Spleen (tissue), 11 donors: ENCODE results near the gene MTA1. TPM values are rescaled to one million over a fixed set of nuclear protein-coding genes. Genes with fewer than 3 reads are reported as not detected.

Experiments used
- DNase-seq: peaks from one replicate; pipeline ENCODE4 v3.0.0-alpha.2; 2020
- H3K27ac ChIP-seq, 8 donors: fragments of 200-600 bp; sonication (generic) in 7 of 8; 1 replicate in 4 of 8; 2 replicates in 4 of 8; pipeline versions ENCODE4 v1.5.0 to v1.8.0; 2016 to 2021; ENCODE audit warnings: inconsistent platforms in 4 of 8, mild to moderate bottlenecking in 4 of 8, moderate library complexity in 1 of 8
- H3K27me3 ChIP-seq, 7 donors: fragments of 200-600 bp; sonication (generic) in 6 of 7; replicated peaks in 1 of 7; 1 replicate in 4 of 7; 2 replicates in 3 of 7; pipeline versions ENCODE4 v1.5.0 to v1.8.0; 2016 to 2021; ENCODE audit warnings: inconsistent platforms in 3 of 7, mild to moderate bottlenecking in 1 of 7
- H3K36me3 ChIP-seq, 6 donors: fragments of 200-600 bp; sonication (generic) in 5 of 6; 1 replicate in 4 of 6; 2 replicates in 2 of 6; pipeline versions ENCODE4 v1.5.0 to v1.8.0; 2016 to 2021; ENCODE audit warnings: inconsistent platforms in 2 of 6
- H3K4me1 ChIP-seq, 6 donors: fragments of 200-600 bp; sonication (generic) in 5 of 6; 1 replicate in 3 of 6; 2 replicates in 3 of 6; pipeline versions ENCODE4 v1.5.0 to v1.8.0; 2016 to 2021; ENCODE audit warnings: inconsistent platforms in 3 of 6
- H3K4me3 ChIP-seq, 8 donors: fragments of 200-600 bp; sonication (generic) in 7 of 8; 1 replicate in 4 of 8; 2 replicates in 4 of 8; pipeline versions ENCODE4 v1.5.0 to v1.8.0; 2016 to 2021; ENCODE audit warnings: inconsistent platforms in 4 of 8, mild to moderate bottlenecking in 4 of 8, moderate library complexity in 2 of 8
- H3K9me3 ChIP-seq, 8 donors: fragments of 200-600 bp; sonication (generic) in 7 of 8; 1 replicate in 4 of 8; 2 replicates in 4 of 8; pipeline versions ENCODE4 v1.5.0 to v1.8.0; 2016 to 2021; ENCODE audit warnings: inconsistent platforms in 4 of 8
- POLR2A ChIP-seq, 3 donors: fragments of 450-650 bp; IDR thresholded peaks; one replicate each; pipeline ENCODE4 v1.5.1; 2017; ENCODE audit warnings: antibody characterized with exemption in 3 of 3, mild to moderate bottlenecking in 1 of 3
- POLR2AphosphoS5 ChIP-seq, 3 donors: sonication (generic); formaldehyde crosslinking; IDR thresholded peaks; one replicate each; pipeline ENCODE4 v1.5.1; 2017; ENCODE audit warnings: antibody characterized with exemption in 3 of 3
- WGBS, 5 donors: extraction: QIAGEN DNeasy Blood & Tissue Kit in 3 of 5; methylation state at CpG; one replicate each; pipeline versions ENCODE4 v1.1.5 to v1.1.7; 2013 to 2018; 5-methylcytosine and 5-hydroxymethylcytosine counted together
- intact Hi-C: fragments of 100-400 bp; cut with DNase I; formaldehyde crosslinking; loops from one replicate; pipeline ENCODE4 v1.15.0; 2023; ENCODE audit warnings: low total_unique reads
- polyA plus RNA-seq, 3 donors: library from polyadenylated mRNA; stranded (reverse); fragments of 200-250 nt; gene quantifications; one replicate each; pipeline ENCODE4 v1.2.1, GENCODE V29; 2013
- total RNA-seq, 7 donors: library from RNA; depleted of rRNA in 3 of 7; stranded (reverse); fragments of >200 nt in 3 of 7; fragmentation: NEBNext Ultra II Directional in 4 of 7; extraction: Animal tissue kit (Norgen Biotek cat#: 25700) in 4 of 7; gene quantifications; one replicate each; pipeline versions ENCODE4 v1.1.0 to v1.2.1, GENCODE V29; 2016 to 2021
- TF ChIP-seq, protein P1 (sequence below), 11 experiments: fragments of 200-600 bp in 7 of 11; fragments of 450-650 bp in 4 of 11; sonication (generic) in 4 of 11; IDR thresholded peaks in 8 of 11; conservative IDR thresholded peaks in 3 of 11; 1 replicate in 7 of 11; 2 replicates in 4 of 11; pipeline versions ENCODE4 v1.4.0 to v1.8.0; 2016 to 2021; ENCODE audit warnings: antibody characterized with exemption in 11 of 11, inconsistent platforms in 4 of 11, mild to moderate bottlenecking in 1 of 11
- donor health status: healthy with polysubstance abuse.
- donor health status: DM: no; HTN: no; CAD: no; lungs with moderate emphysema.
- donor health status: DM: no; HTN: no; CAD: no.
- donor health status: Bipolar disorder and iron deficiency.
- donor health status: healthy.
- donor health status: DM: no; HTN: no; CAD: no.
- donor health status: DM: yes; HTN: yes; CAD: no.

MTA1 gene
- total and polyA plus RNA-seq, 10 donors: 33.0 to 128 (median 78.2) TPM

DNA sequence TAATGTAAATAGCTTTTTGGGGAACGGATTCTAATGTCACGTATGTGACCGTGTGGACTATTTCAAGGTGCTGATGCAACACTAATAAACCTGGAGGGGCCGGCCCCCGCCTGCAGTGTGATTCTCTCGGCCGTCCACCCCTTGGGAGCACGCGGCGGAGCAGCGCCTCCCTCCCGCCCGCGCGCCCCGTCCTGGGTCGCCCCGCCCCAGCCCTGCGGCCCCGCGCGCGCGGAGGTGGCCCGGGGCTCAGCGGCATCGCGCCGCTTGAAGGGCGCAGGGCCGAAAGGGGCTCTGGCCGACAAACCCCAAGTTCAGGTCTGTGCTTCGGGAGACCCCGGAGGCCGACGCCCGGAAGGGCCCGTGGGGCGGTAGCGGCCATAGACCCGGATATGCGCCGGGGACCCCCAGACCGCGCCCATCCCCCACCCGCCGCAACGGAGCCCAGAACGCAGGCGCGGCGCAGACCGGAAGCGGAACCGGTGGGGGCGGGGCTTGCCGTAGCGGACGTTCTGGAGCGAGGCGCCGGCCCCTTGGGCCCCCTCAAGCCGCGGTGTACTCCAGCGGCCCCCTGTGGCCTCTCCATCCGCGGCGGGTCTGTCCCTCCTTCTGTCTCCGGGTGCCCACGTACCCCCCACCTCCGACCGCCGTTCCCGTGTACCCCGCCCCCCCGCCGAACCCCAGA lies 21.4 kb upstream of the MTA1 start, which contains the start of gene TEX22:
TEX22 (plus strand) TSS at position 495 of the 682 bp plus-strand sequence. CDS start 803 bp downstream, outside the sequence.
- Histone ChIP-seq H3K4me1 (peaks cover 10 to 61% (median 32%) of the 10 kb centered on the region in 6 donors), H3K9me3 (peaks cover 0 to 23% (median 7%) of the 10 kb centered on the region in 8 donors), H3K4me3 (peak within 1 kb of the TSS; percentile 59 to 79 (median 72)), H3K27me3 (no peaks in the 10 kb centered on the region), H3K27ac (peak within 1 kb of the TSS; percentile 92 to 97 (median 94)), H3K36me3 (peaks cover 0 to 33% (median 9%) of the 10 kb centered on the region in 6 donors)
- intact Hi-C loops: no loop called here
- WGBS, 5 donors: 1 to 4% (median 1%) methylated on average over 13 to 77 of the region's 77 CpGs
- TF ChIP-seq POLR2A (IDR thresholded peaks at IDR 0.05) (peak in 2 of 3 donors; percentile 46 to 59), POLR2AphosphoS5 (IDR thresholded peaks at IDR 0.05) (peak; percentile 91 to 96 (median 93))
- TF ChIP-seq, protein P1, sequence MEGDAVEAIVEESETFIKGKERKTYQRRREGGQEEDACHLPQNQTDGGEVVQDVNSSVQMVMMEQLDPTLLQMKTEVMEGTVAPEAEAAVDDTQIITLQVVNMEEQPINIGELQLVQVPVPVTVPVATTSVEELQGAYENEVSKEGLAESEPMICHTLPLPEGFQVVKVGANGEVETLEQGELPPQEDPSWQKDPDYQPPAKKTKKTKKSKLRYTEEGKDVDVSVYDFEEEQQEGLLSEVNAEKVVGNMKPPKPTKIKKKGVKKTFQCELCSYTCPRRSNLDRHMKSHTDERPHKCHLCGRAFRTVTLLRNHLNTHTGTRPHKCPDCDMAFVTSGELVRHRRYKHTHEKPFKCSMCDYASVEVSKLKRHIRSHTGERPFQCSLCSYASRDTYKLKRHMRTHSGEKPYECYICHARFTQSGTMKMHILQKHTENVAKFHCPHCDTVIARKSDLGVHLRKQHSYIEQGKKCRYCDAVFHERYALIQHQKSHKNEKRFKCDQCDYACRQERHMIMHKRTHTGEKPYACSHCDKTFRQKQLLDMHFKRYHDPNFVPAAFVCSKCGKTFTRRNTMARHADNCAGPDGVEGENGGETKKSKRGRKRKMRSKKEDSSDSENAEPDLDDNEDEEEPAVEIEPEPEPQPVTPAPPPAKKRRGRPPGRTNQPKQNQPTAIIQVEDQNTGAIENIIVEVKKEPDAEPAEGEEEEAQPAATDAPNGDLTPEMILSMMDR (IDR thresholded peaks at IDR 0.05 in 8 of 11, conservative IDR thresholded peaks at IDR 0.05 in 3 of 11): peak in 8 of 11 experiments; percentile 4 to 53 (median 41)
- DNase-seq: peak; percentile 98

DNA sequence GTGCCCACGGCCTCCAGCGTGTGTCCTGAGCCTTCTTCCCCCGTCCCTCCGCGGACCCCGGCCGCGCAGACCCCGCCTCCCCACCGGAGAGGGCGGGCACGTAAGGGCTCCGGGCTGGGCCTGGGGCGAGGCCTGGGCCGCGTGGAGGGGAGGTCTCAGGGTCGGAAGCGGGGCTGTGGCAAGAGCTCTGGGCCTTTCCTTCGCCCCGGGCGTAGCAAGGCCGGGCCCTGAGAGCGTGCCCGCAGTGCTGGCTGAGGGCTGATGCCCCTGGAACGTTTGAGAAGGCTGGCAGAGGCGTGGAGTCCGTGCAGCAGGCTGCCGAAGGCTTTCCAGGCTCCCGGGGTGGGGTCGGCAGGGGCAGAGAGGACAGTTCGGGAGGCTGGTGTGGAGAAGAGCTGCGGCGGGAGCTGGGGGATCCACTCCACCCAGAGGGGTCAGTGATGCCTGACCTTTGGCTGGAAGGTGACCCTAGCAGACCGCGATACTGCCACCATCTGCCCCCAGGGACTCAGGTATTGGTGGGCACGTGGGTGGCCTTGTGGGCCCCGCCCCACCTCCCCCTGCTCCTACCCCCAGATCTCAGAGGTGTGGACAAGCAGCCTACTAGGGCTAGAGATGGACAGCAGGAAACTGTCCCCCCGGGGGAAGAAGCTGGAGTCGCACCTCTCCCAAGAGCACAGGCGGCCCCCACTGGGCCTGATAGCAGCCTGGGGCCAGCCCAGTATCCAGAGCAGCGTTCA lies 20.7 kb upstream of the MTA1 start:
- Histone ChIP-seq H3K27ac (peak overlapping the region; percentile 92 to 97 (median 94)), H3K4me3 (peak overlapping the region; percentile 59 to 79 (median 72)), H3K36me3 (peaks cover 0 to 32% (median 9%) of the 10 kb centered on the region in 6 donors), H3K4me1 (peaks cover 10 to 55% (median 32%) of the 10 kb centered on the region in 6 donors), H3K27me3 (no peaks in the 10 kb centered on the region), H3K9me3 (peaks cover 0 to 23% (median 7%) of the 10 kb centered on the region in 8 donors)
- intact Hi-C loops: no loop called here
- 19 to 26% (median 23%) methylated on average over 19 to 41 of the region's 41 CpGs for WGBS, 5 donors
- TF ChIP-seq, protein P1 (IDR thresholded peaks at IDR 0.05 in 8 of 11, conservative IDR thresholded peaks at IDR 0.05 in 3 of 11): peak in 3 of 11 experiments; percentile 1 to 29 (median 4)
- no peak for TF ChIP-seq POLR2AphosphoS5 (IDR thresholded peaks at IDR 0.05)
- no peak for DNase-seq

DNA sequence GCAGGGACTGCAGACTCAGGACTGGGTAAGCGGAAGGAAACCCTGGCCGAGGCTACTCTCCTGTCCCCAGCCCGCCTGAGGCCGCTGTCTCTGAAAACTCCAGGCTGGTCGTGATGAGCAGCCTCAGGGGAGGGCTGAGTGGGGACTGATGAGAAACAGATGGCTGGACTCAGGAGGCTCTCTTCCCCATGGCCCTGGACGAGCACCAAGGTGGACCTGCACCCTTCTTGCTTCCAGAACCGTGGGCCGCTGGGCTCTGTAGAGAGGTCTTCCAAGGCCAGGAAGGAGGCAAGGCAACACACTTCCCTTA lies 20.2 kb upstream of the MTA1 start:
- peak overlapping the region; percentile 59 to 79 (median 72) for H3K4me3 ChIP-seq
- H3K27ac ChIP-seq: peak overlapping the region in 4 of 8 donors; percentile 94 to 97 (median 94)
- intact Hi-C loops: no loop called here
- 84 to 92% (median 88%) methylated on average over 2 to 8 of the region's 8 CpGs for WGBS, 5 donors
- peaks cover 0 to 28% (median 9%) of the 10 kb centered on the region in 6 donors for H3K36me3 ChIP-seq
- peaks cover 0 to 23% (median 7%) of the 10 kb centered on the region in 8 donors for H3K9me3 ChIP-seq
- peak; percentile 77 for DNase-seq
- H3K4me1 ChIP-seq: peaks cover 10 to 55% (median 32%) of the 10 kb centered on the region in 6 donors
- no peaks in the 10 kb centered on the region for H3K27me3 ChIP-seq
- TF ChIP-seq, protein P1 (IDR thresholded peaks at IDR 0.05 in 8 of 11, conservative IDR thresholded peaks at IDR 0.05 in 3 of 11): no peak
- TF ChIP-seq POLR2AphosphoS5 (IDR thresholded peaks at IDR 0.05) (no peak), POLR2A (IDR thresholded peaks at IDR 0.05) (no peak)
